Measurements from ENCODE around the gene C2orf15. TPM values are rescaled to one million over a fixed set of nuclear protein-coding genes. Genes with fewer than 3 reads are reported as not detected.

The C2orf15 gene
- total and polyA plus RNA-seq, 9 of the 15 experiments (the other 6 are each of a cell fraction or from before 2014, with no cell fraction given): 0.04 to 0.27 (median 0.15) TPM; not detected in 1

- TF ChIP-seq ZBTB12 (CRISPR knock-in tag; IDR thresholded peaks at IDR 0.05): no peak
- no peak for TF ChIP-seq KDM1A (IDR thresholded peaks at IDR 0.05)
- TF ChIP-seq RBM25 (IDR thresholded peaks at IDR 0.05; ENCODE audit: low read depth, low read length, severe bottlenecking): no peak
- no peak for TF ChIP-seq ZFP1 (CRISPR knock-in tag; IDR thresholded peaks at IDR 0.05)
- TF ChIP-seq ZNF444 (CRISPR knock-in tag; IDR thresholded peaks at IDR 0.05): no peak
- no peak for TF ChIP-seq ATF1 (CRISPR knock-in tag; IDR thresholded peaks at IDR 0.05)
- TF ChIP-seq ATF1 (tag; IDR thresholded peaks at IDR 0.05): no peak
- ChIA-PET POLR2A (no interaction called here), CTCF (ENCODE audit: low intra/inter-chr PET ratio) (no interaction called here)
- Histone ChIP-seq H3K4me2 (ENCODE audit: insufficient read depth, low read length) (no peak overlapping the region), H4K20me1 (replicated peaks; ENCODE audit: control insufficient read depth, insufficient read depth, low read length) (no peaks in the 10 kb centered on the region), H3K9me1 (ENCODE audit: control insufficient read depth, insufficient read depth, low read length) (peaks cover 5% of the 10 kb centered on the region), H3K27me3 (ENCODE audit: control insufficient read depth in 2 of 2, insufficient read depth in 2 of 2, low read length in 2 of 2) (no peaks in the 10 kb centered on the region), H3K9me3 (replicated peaks; ENCODE audit: control insufficient read depth, insufficient read depth, low read depth, low read length) (no peaks in the 10 kb centered on the region), H3K9ac (ENCODE audit: insufficient read depth in 1 of 2, low read depth in 2 of 2, low read length in 2 of 2) (no peak overlapping the region), H3K36me3 (ENCODE audit: control insufficient read depth, insufficient read depth, low read length) (peaks cover 81% of the 10 kb centered on the region), H3K4me1 (replicated peaks in 1 of 2; ENCODE audit: control insufficient read depth in 2 of 2, insufficient read depth in 2 of 2, low read length in 2 of 2) (peaks cover 0 to 3% of the 10 kb centered on the region in 2 experiments; a peak in 1 of 5 replicates), H3K79me2 (ENCODE audit: control insufficient read depth, insufficient read depth, low read length) (peaks cover 69% of the 10 kb centered on the region), H3K4me3 (no peak overlapping the region), H3K27ac (ENCODE audit: extremely low read depth, low read depth, low read length) (no peak overlapping the region), H2AFZ (ENCODE audit: low read depth, low read length) (no peak overlapping the region)
- intact Hi-C loops (cut with micrococcal nuclease): no loop called here
- FAIRE-seq (no peak), ATAC-seq (no peak), DNase-seq (ENCODE audit: extremely low read depth in 1 of 4, low spot score in 3 of 4) (no peak)
- in situ Hi-C loops (cut with MboI): no loop called here
- 97% methylated on average over 3 of the region's 3 CpGs for WGBS (ENCODE audit: insufficient coverage, low coverage, missing lambda C conversion rate)
- no TSS peak for BruUV-seq (replicated peaks)
These were observed 46.9 kb downstream of the C2orf15 start for GRCh38 chr2:99188357-99188756.
